SJCRH30 (cell line): Measurements from ENCODE around the gene SGCA. TPM values are rescaled to one million over a fixed set of nuclear protein-coding genes. Genes with fewer than 3 reads are reported as not detected.

Experiments
- DNase-seq, 2 experiments: peaks; one replicate each; pipeline ENCODE4 v3.0.0-alpha.2; 2015 to 2020
- H3K27ac ChIP-seq: fragments of 250-450 bp; sonication (Bioruptor Pico); 2 replicates; pipeline ENCODE4 v1.5.1; 2020; ENCODE audit warnings: mild to moderate bottlenecking, moderate library complexity
- H3K27me3 ChIP-seq: fragments of 250-450 bp; sonication (Bioruptor Pico); 2 replicates; pipeline ENCODE4 v1.5.1; 2020; ENCODE audit warnings: mild to moderate bottlenecking, moderate library complexity
- H3K36me3 ChIP-seq: fragments of 250-450 bp; sonication (Bioruptor Pico); 2 replicates; pipeline ENCODE4 v1.5.1; 2020; ENCODE audit warnings: mild to moderate bottlenecking, moderate library complexity
- H3K4me1 ChIP-seq: fragments of 250-450 bp; sonication (Bioruptor Pico); 2 replicates; pipeline ENCODE4 v1.5.1; 2020; ENCODE audit warnings: mild to moderate bottlenecking, moderate library complexity
- H3K4me3 ChIP-seq: fragments of 250-450 bp; sonication (Bioruptor Pico); 2 replicates; pipeline ENCODE4 v1.5.1; 2020; ENCODE audit warnings: mild to moderate bottlenecking, moderate library complexity
- H3K9me3 ChIP-seq: fragments of 250-450 bp; sonication (Bioruptor Pico); replicated peaks from 2 replicates; pipeline ENCODE4 v1.5.1; 2020; ENCODE audit warnings: mild to moderate bottlenecking, moderate library complexity
- total RNA-seq: library from RNA; depleted of rRNA; stranded (reverse); fragments of >200 nt; shearing (Covaris generic); gene quantifications from 2 replicates; pipeline ENCODE4 v1.2.3, GENCODE V29; 2014

SGCA gene
- total RNA-seq, 1 experiment from 2014 or later, result 43.4 TPM

- H3K27ac ChIP-seq, result peak overlapping the region; percentile 37
- no peaks in the 10 kb centered on the region for H3K27me3 ChIP-seq
- H3K36me3 ChIP-seq, result peaks cover 42% of the 10 kb centered on the region
- peaks cover 13% of the 10 kb centered on the region for H3K4me1 ChIP-seq
- no peak overlapping the region for H3K4me3 ChIP-seq
- no peak for DNase-seq
- no peaks in the 10 kb centered on the region for H3K9me3 ChIP-seq
These were observed 7.6 kb downstream of the SGCA start for GRCh38 chr17:50173335-50173941.

- no peak overlapping the region for H3K27ac ChIP-seq
- no peak overlapping the region for H3K4me3 ChIP-seq
- H3K36me3 ChIP-seq, result peaks cover 37% of the 10 kb centered on the region
- DNase-seq, result no peak
- no peaks in the 10 kb centered on the region for H3K27me3 ChIP-seq
- H3K4me1 ChIP-seq, result peaks cover 17% of the 10 kb centered on the region
- no peaks in the 10 kb centered on the region for H3K9me3 ChIP-seq
These were observed 8.6 kb downstream of the SGCA start for GRCh38 chr17:50174444-50174843.

- Histone ChIP-seq H3K36me3 (peaks cover 29% of the 10 kb centered on the region), H3K9me3 (no peaks in the 10 kb centered on the region), H3K4me3 (no peak overlapping the region), H3K27me3 (no peaks in the 10 kb centered on the region), H3K27ac (no peak overlapping the region), H3K4me1 (peaks cover 17% of the 10 kb centered on the region)
- DNase-seq, result no peak
These were observed 9.4 kb downstream of the SGCA start for GRCh38 chr17:50175035-50175807.

- no peaks in the 10 kb centered on the region for H3K9me3 ChIP-seq
- H3K27me3 ChIP-seq, result no peaks in the 10 kb centered on the region
- H3K4me1 ChIP-seq, result peaks cover 19% of the 10 kb centered on the region
- H3K4me3 ChIP-seq, result no peak overlapping the region
- H3K36me3 ChIP-seq, result peaks cover 26% of the 10 kb centered on the region
- no peak overlapping the region for H3K27ac ChIP-seq
- DNase-seq, result no peak
These were observed 11.0 kb downstream of the SGCA start for GRCh38 chr17:50176559-50177357.

GRCh38 chr17:50177476-50177875 is 11.7 kb downstream of the SGCA start:
- peak overlapping the region; percentile 80 for H3K27ac ChIP-seq
- peaks cover 24% of the 10 kb centered on the region for H3K4me1 ChIP-seq
- DNase-seq, result no peak
- peak overlapping the region; percentile 59 for H3K4me3 ChIP-seq
- peaks cover 20% of the 10 kb centered on the region for H3K36me3 ChIP-seq
- no peaks in the 10 kb centered on the region for H3K9me3 ChIP-seq
- H3K27me3 ChIP-seq, result no peaks in the 10 kb centered on the region

- peaks cover 16% of the 10 kb centered on the region for H3K36me3 ChIP-seq
- DNase-seq, result peak; percentile 95
- H3K27ac ChIP-seq, result peak overlapping the region; percentile 80
- peaks cover 24% of the 10 kb centered on the region for H3K4me1 ChIP-seq
- H3K4me3 ChIP-seq, result peak overlapping the region; percentile 59
- no peaks in the 10 kb centered on the region for H3K9me3 ChIP-seq
- no peaks in the 10 kb centered on the region for H3K27me3 ChIP-seq
These were observed 12.4 kb downstream of the SGCA start for GRCh38 chr17:50177983-50178834.

- peak overlapping the region; percentile 93 for H3K27ac ChIP-seq
- DNase-seq, result no peak
These were observed 14.3 kb downstream of the SGCA start for GRCh38 chr17:50180111-50180510.

GRCh38 chr17:50180620-50181019 is 14.8 kb downstream of the SGCA start:
- H3K4me1 ChIP-seq, result peaks cover 19% of the 10 kb centered on the region

More at GRCh38 chr17:50180111-50180510, 14.3 kb downstream of the SGCA start:
- Histone ChIP-seq H3K4me1 (peaks cover 19% of the 10 kb centered on the region), H3K4me3 (peak overlapping the region; percentile 59), H3K36me3 (peaks cover 10% of the 10 kb centered on the region), H3K9me3 (no peaks in the 10 kb centered on the region), H3K27me3 (no peaks in the 10 kb centered on the region)

GRCh38 chr17:50181144-50181543 is 15.3 kb downstream of the SGCA start:
- peak; percentile 89 to 92 for DNase-seq
- Histone ChIP-seq H3K27ac (peak overlapping the region; percentile 93), H3K4me1 (peaks cover 19% of the 10 kb centered on the region)

More at GRCh38 chr17:50180620-50181019, 14.8 kb downstream of the SGCA start:
- no peak for DNase-seq
- Histone ChIP-seq H3K9me3 (no peaks in the 10 kb centered on the region), H3K27me3 (no peaks in the 10 kb centered on the region), H3K36me3 (peaks cover 6% of the 10 kb centered on the region; the same call in 1 of the 2 replicates), H3K4me3 (peak overlapping the region; percentile 59), H3K27ac (peak overlapping the region; percentile 93)

GRCh38 chr17:50181591-50182560 is 16.1 kb downstream of the SGCA start:
- Histone ChIP-seq H3K4me3 (peak overlapping the region; percentile 59), H3K4me1 (peaks cover 19% of the 10 kb centered on the region), H3K9me3 (no peaks in the 10 kb centered on the region), H3K27ac (peak overlapping the region; percentile 93), H3K36me3 (no peaks in the 10 kb centered on the region), H3K27me3 (no peaks in the 10 kb centered on the region)
- peak; percentile 83 to 87 for DNase-seq

More at GRCh38 chr17:50181144-50181543, 15.3 kb downstream of the SGCA start:
- Histone ChIP-seq H3K9me3 (no peaks in the 10 kb centered on the region), H3K4me3 (peak overlapping the region; percentile 59), H3K27me3 (no peaks in the 10 kb centered on the region), H3K36me3 (peaks cover 2% of the 10 kb centered on the region; the same call in 1 of the 2 replicates)

GRCh38 chr17:50182783-50183420 is 17.1 kb downstream of the SGCA start:
- Histone ChIP-seq H3K4me1 (peaks cover 19% of the 10 kb centered on the region), H3K27me3 (no peaks in the 10 kb centered on the region), H3K4me3 (no peak overlapping the region), H3K27ac (no peak overlapping the region), H3K36me3 (no peaks in the 10 kb centered on the region), H3K9me3 (no peaks in the 10 kb centered on the region)
- no peak for DNase-seq

GRCh38 chr17:50183421-50183994 is 17.7 kb downstream of the SGCA start:
- H3K27ac ChIP-seq, result no peak overlapping the region
- H3K4me1 ChIP-seq, result peaks cover 19% of the 10 kb centered on the region
- H3K36me3 ChIP-seq, result no peaks in the 10 kb centered on the region

More at GRCh38 chr17:50183421-50183994, 17.7 kb downstream of the SGCA start:
- DNase-seq, result no peak
- H3K27me3 ChIP-seq, result no peaks in the 10 kb centered on the region
- no peaks in the 10 kb centered on the region for H3K9me3 ChIP-seq
- H3K4me3 ChIP-seq, result no peak overlapping the region
